HFF-Myc (cell line): ENCODE data around the gene NKX2-3.

Experiments used
- DNase-seq: peaks from one replicate; pipeline ENCODE4 v3.0.0-alpha.2; 2011; ENCODE audit warnings: low read depth; ENCODE audit errors: extremely low read depth
- H3K4me3 ChIP-seq: replicated peaks from 2 replicates; pipeline ENCODE4 v1.5.1; 2011; ENCODE audit warnings: low read depth, mild to moderate bottlenecking, control low read depth, low read length
- TF ChIP-seq, protein P1 (sequence below): IDR thresholded peaks from 2 replicates; pipeline ENCODE4 v1.5.1; 2012; ENCODE audit warnings: mild to moderate bottlenecking, low read depth, low read length, control low read depth; ENCODE audit errors: missing control alignments

The NKX2-3 gene

DNA sequence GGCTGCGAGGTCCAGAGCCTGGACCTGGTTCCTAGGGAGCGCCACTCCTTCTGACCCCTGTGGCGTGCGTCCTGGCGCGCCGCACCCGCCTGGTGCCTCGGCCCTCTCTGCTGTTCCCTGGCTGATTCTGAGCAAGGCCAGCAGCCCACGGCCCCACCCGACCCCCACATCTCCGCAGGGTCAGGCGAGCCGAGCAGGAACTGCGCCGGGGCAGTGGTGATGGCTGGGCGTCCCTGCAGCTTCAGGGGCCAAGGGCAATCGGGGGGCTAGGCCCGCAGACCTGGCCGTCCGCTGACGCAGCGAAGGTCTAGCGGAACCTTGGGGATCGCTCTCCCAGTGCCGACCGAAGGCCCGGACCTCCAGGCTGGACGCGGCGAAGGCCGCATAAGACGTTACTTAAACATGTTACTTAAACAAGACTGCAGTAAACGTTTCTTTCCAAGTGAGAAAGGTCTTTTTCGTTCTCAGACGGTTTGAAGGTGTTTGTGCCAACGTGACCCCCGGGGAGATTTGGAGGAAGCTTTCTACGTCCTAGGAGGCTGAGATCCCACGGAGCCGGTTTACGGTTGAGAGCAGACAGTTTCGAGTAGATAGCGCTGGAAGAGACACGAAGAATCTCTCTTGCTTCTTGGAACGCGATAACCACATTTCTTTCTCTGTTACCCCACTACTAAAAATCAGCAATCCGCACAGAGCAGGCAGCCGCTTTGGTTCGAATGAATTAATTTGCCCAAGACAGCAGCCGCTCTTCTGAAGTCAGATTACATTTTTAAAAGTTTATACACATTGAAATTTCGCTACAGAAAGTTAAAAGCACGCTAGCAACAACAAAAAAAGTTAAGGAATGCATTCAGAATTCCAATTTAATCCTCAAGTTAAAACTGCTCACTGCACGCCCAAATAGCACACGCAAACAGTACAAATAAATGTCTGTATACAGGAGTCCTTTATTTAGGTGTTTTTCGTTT lies 4.9 kb upstream of the NKX2-3 start:
- no peak overlapping the region for H3K4me3 ChIP-seq
- no peak for DNase-seq
- TF ChIP-seq, protein P1, sequence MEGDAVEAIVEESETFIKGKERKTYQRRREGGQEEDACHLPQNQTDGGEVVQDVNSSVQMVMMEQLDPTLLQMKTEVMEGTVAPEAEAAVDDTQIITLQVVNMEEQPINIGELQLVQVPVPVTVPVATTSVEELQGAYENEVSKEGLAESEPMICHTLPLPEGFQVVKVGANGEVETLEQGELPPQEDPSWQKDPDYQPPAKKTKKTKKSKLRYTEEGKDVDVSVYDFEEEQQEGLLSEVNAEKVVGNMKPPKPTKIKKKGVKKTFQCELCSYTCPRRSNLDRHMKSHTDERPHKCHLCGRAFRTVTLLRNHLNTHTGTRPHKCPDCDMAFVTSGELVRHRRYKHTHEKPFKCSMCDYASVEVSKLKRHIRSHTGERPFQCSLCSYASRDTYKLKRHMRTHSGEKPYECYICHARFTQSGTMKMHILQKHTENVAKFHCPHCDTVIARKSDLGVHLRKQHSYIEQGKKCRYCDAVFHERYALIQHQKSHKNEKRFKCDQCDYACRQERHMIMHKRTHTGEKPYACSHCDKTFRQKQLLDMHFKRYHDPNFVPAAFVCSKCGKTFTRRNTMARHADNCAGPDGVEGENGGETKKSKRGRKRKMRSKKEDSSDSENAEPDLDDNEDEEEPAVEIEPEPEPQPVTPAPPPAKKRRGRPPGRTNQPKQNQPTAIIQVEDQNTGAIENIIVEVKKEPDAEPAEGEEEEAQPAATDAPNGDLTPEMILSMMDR: no peak

DNA sequence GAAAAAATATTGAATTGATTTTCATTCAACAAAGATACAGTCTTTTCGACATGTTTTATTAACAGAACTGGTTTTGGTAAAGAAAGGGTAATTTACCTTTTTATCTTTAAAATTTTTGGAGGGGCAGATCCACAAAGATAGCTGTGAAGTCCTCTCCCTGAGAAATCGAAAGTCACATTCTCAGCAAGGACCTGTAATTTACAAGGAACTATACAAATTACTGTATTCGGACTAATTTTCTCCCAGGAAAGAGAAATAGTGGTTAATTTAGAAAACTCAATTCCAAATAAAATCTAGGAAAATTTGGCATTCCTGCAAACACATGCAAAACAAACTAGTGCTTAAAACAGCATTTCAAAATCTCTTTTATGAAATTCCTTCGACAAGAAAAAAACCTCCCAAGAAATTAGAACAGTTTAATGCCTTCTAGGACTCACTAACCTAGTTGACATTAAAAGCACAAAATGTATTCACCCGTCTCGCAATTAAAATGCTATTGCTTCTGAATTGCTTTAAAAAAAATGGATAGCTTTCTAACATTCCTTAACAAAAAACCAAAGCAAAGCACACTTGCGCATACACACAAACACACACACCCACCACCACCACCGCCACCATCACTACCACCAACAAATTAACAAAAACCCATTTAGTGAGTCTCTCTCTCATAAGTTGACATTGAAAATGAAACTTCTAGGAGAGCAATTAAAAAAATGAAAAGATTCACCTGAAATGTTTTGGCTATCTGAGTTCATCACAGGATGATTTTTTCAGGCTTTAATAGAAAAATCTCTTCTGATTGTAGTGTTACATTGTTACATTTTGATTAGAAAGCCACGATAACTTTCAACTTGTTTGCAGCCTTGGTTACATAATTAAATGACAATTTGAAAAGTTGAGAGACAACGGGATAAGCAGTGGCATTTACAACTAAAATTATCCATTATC lies 4.0 kb upstream of the NKX2-3 start:
- H3K4me3 ChIP-seq: no peak overlapping the region
- DNase-seq: no peak
- TF ChIP-seq, protein P1: no peak

DNA sequence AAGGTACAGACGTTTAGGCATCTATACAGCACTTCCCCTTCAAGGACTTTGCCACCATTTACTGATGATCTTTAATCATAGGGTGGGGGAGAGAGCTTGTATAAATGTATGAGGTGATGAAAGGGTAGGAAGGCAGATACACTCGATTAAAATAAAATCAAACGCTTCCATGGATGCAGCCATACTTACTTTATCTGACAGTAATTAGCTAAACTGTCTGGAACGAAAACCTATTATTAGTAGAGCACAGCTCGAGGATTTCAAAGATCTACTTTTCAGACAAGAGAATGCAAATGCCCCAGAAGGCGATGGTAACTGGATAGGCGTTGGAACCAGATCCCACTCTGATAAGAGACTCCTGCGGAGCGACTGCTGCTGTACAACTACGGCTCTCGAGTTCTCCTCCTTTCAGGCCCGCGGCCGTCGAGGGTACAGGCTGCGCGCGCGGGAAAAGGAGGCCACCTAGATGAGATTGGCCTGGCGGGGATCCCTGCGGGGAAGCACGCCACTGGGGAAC lies 3.1 kb upstream of the NKX2-3 start:
- TF ChIP-seq, protein P1: no peak
- no peak overlapping the region for H3K4me3 ChIP-seq
- no peak for DNase-seq

DNA sequence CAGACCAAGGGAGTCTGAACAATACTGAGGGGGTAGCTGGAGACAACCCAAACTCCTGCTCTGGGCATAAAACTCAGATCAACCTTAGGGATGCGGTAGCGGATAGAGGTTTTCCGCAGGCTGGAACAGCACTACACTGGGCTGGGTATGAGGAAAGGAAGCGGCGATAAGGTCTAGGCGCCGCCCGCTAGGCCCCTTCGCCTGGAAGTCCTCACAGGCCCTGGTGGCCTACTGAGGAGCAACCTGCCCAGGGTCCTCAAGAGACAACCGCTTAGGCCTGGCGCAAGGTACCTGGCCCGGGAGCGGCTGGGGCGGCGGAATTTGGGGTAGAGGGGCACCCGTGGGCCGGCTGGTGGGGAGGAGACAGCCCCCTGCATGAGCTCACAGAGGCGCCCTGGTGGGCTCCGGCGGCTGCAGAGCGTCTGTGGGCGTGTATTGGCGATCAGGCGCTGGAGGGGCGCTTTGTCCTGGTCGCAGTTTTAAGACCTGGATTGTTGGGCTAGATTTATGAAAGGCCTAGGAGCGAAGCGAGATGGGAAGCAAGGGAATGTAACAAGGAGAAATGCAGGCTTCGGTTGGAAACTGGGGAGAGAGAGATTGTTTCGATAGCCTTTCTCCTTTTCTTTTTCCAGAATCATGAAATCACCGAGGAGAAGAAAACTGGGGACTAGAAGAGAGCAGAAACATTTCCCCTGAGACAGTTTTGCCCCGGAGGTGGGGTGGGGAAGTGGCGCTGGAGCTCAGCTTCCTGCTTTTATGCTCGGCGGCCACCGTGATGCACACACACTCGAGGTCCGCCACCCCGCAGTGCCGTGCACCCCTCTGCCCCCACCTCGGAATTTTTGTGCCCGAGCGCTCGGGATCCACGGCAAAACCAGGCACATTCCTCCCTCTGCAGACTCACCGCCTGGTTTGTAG lies 2.4 kb upstream of the NKX2-3 start:
- H3K4me3 ChIP-seq: no peak overlapping the region
- TF ChIP-seq, protein P1: no peak
- no peak for DNase-seq

DNA sequence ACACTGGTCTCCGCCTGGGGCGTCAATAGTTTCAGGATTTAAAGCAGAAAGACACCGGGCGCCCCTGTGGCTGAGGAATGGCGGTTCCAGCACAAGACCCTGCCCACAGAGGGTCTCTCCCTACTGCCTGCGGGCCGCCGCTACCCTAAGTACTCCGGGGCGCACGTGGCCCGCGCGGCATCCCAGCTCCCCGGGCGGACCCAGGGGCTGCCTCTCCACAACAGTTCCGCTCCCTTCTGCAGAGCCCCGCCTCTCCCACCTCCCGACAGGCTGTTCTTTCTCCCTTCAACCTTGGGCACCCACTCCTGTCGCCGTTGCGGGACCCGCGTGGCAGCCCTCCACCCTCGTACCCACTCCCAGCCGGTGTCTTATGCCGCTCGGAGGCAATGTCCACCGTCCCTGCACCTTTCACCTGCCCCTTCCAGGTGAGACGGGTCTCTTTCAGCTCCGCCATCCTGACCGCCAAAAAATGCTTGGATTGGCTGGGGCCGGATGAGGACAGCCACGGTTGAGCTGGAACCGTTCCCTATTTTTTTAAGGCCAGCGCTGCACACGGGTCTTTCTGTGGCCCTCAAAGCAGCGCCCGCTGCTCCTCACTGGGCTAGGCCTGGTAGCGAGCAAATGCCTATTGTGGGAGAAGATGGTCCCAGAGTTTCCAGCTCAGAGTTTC lies 1.6 kb upstream of the NKX2-3 start:
- DNase-seq: no peak
- TF ChIP-seq, protein P1: no peak
- H3K4me3 ChIP-seq: no peak overlapping the region
